ENCODE results near the gene HNRNPF. TPM values are rescaled to one million over a fixed set of nuclear protein-coding genes. Genes with fewer than 3 reads are reported as not detected.
A peak's percentile ranks its signal among the peaks of the same experiment; 100 is the strongest.

The HNRNPF gene
- total RNA-seq, 1 donor from 2014 or later: 503 TPM

- H3K27ac Mint-ChIP-seq: peak overlapping the region; percentile 38
- peaks cover 33% of the 10 kb centered on the region for H3K4me1 Mint-ChIP-seq (ENCODE audit: low read depth)
- H3K4me3 Mint-ChIP-seq (ENCODE audit: low read depth): peak overlapping the region; percentile 97
- H3K9me3 Mint-ChIP-seq: no peaks in the 10 kb centered on the region
- no peaks in the 10 kb centered on the region for H3K27me3 Mint-ChIP-seq (ENCODE audit: low read depth)
- H3K36me3 Mint-ChIP-seq (ENCODE audit: low read depth): peaks cover 13% of the 10 kb centered on the region
- intact Hi-C loops (cut with micrococcal nuclease): loop anchor here (5.0 kb wide), 1 partner anchor 237 kb away; no protein-coding TSS in a partner anchor
- DNase-seq (ENCODE audit: low spot score): no peak
These were observed 48.9 kb downstream of the HNRNPF start for GRCh38 chr10:43360086-43360485.

DNA sequence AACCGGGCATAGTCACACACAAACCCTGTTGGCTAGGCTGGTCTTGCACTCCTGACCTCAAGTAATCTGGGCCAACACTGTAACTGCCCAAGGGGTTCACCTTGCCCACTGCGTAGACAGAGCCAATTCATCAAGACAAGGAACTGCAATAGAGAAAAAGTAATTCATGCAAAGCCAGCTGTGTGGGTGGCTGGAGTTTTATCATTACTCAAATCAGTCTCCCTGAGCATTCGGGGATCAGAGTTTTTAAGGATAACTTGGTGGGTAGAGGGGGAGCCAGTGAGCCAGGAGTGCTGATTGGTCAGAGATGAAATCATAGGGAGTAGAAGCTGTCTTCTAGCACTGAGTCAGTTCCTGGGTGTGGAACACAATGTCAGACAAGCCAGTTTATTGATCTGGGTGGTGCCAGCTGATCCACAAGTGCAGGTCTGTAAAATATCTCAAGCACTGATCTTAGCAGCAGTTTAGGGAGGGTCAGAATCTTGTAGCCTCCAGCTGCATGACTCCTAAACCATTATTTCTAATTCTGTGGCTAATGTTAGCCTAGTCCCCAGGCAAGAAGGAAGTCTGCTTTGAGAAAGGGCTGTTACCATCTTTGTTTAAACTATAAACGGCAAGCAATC is 53.1 kb downstream of the HNRNPF start:
- H3K4me1 Mint-ChIP-seq (ENCODE audit: low read depth): peaks cover 30% of the 10 kb centered on the region
- intact Hi-C loops (cut with micrococcal nuclease): no loop called here
- no peaks in the 10 kb centered on the region for H3K9me3 Mint-ChIP-seq
- DNase-seq (ENCODE audit: low spot score): peak; percentile 21
- peaks cover 1% of the 10 kb centered on the region for H3K27me3 Mint-ChIP-seq (ENCODE audit: low read depth)
- peak overlapping the region; percentile 20 for H3K4me3 Mint-ChIP-seq (ENCODE audit: low read depth)
- H3K36me3 Mint-ChIP-seq (ENCODE audit: low read depth): peaks cover 5% of the 10 kb centered on the region
- peak overlapping the region; percentile 75 for H3K27ac Mint-ChIP-seq

DNA sequence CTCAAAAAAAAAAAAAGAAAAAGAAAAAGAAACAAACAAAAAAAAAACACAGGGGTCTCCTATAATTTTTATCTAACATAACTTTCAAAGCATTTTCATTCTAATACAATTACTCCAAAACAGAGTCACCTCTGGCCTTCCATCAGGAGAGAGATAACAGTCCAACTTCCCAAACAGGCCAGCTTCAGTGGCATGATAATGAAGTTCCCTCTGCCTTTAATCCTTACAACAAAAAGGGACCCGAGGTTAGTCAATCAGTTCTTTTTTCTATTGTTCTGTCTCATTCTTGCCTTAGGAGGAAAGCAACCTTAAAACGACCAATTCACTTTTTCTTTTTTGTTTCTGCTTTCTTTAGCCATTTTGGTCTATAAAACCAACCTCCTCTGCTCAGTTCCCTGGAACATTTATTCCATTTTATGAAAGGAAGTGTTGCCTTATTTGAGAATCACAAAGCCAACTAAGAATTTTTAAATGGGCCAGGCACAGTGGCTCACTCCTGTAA is 54.1 kb downstream of the HNRNPF start:
- no peak for DNase-seq (ENCODE audit: low spot score)
- Mint-ChIP-seq H3K36me3 (ENCODE audit: low read depth) (peaks cover under 1% of the 10 kb centered on the region), H3K4me3 (ENCODE audit: low read depth) (no peak overlapping the region), H3K27ac (no peak overlapping the region), H3K9me3 (no peaks in the 10 kb centered on the region), H3K4me1 (ENCODE audit: low read depth) (peaks cover 29% of the 10 kb centered on the region), H3K27me3 (ENCODE audit: low read depth) (peaks cover 6% of the 10 kb centered on the region)
- intact Hi-C loops (cut with micrococcal nuclease): no loop called here

DNA sequence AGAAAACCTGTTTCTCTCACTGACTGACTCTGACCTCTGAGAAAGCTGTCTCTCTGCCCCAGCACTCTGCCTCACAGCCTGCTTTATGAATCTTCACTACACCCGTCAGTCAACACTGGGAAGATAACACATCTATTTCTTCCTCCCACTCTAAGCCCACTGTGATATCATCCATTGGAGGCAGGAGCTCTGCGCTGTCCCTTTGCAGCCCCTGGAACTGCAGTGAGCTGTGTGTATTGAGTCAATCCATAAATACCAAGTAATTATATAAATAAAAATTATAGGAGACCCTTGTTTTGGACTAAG is 54.7 kb downstream of the HNRNPF start:
- Mint-ChIP-seq H3K36me3 (ENCODE audit: low read depth) (no peaks in the 10 kb centered on the region), H3K9me3 (no peaks in the 10 kb centered on the region), H3K4me3 (ENCODE audit: low read depth) (no peak overlapping the region), H3K27ac (peak overlapping the region; percentile 33), H3K27me3 (ENCODE audit: low read depth) (peaks cover 6% of the 10 kb centered on the region), H3K4me1 (ENCODE audit: low read depth) (peaks cover 28% of the 10 kb centered on the region)
- intact Hi-C loops (cut with micrococcal nuclease): no loop called here
- DNase-seq (ENCODE audit: low spot score): no peak

GRCh38 chr10:43353495-43354329 is 55.3 kb downstream of the HNRNPF start:
- peak overlapping the region; percentile 33 for H3K27ac Mint-ChIP-seq
- no peak overlapping the region for H3K4me3 Mint-ChIP-seq (ENCODE audit: low read depth)
- H3K27me3 Mint-ChIP-seq (ENCODE audit: low read depth): peaks cover 6% of the 10 kb centered on the region
- peaks cover 29% of the 10 kb centered on the region for H3K4me1 Mint-ChIP-seq (ENCODE audit: low read depth)
- DNase-seq (ENCODE audit: low spot score): no peak
- H3K36me3 Mint-ChIP-seq (ENCODE audit: low read depth): no peaks in the 10 kb centered on the region
- H3K9me3 Mint-ChIP-seq: no peaks in the 10 kb centered on the region
- intact Hi-C loops (cut with micrococcal nuclease): no loop called here

- Mint-ChIP-seq H3K27ac (no peak overlapping the region), H3K4me1 (ENCODE audit: low read depth) (peaks cover 35% of the 10 kb centered on the region), H3K36me3 (ENCODE audit: low read depth) (no peaks in the 10 kb centered on the region), H3K4me3 (ENCODE audit: low read depth) (no peak overlapping the region), H3K9me3 (no peaks in the 10 kb centered on the region), H3K27me3 (ENCODE audit: low read depth) (peaks cover 8% of the 10 kb centered on the region)
- intact Hi-C loops (cut with micrococcal nuclease): no loop called here
- DNase-seq (ENCODE audit: low spot score): no peak
These were observed 56.0 kb downstream of the HNRNPF start for GRCh38 chr10:43352951-43353350.

DNA sequence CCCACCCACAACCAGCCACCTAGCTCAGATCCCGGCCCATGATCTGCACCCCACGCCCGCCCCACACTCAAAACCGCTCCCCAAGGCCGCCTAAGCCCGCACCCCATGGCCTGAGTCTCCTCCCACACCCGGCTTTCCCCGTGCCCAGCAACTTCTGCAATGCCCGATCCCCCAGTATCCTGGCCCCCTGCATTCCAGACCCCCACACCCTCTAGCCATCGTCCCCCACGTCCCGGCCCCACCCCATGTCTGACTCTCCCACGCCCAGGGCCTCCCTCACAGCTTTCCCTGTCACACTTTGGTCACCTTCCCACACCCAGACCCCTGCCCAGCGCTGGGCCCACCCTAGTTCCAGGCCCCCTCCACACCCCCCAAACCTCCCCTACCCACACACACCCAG is 57.7 kb downstream of the HNRNPF start:
- no peak overlapping the region for H3K27ac Mint-ChIP-seq
- H3K27me3 Mint-ChIP-seq (ENCODE audit: low read depth): peaks cover 8% of the 10 kb centered on the region

GRCh38 chr10:43350686-43351085 is 58.3 kb downstream of the HNRNPF start:
- H3K4me3 Mint-ChIP-seq (ENCODE audit: low read depth): no peak overlapping the region
- no peak for DNase-seq (ENCODE audit: low spot score)

More for the DNA sequence above, 57.7 kb downstream of the HNRNPF start:
- no peaks in the 10 kb centered on the region for H3K36me3 Mint-ChIP-seq (ENCODE audit: low read depth)
- intact Hi-C loops (cut with micrococcal nuclease): no loop called here
- H3K4me1 Mint-ChIP-seq (ENCODE audit: low read depth): peaks cover 37% of the 10 kb centered on the region
- no peak for DNase-seq (ENCODE audit: low spot score)
- H3K9me3 Mint-ChIP-seq: no peaks in the 10 kb centered on the region
- H3K4me3 Mint-ChIP-seq (ENCODE audit: low read depth): no peak overlapping the region

DNA sequence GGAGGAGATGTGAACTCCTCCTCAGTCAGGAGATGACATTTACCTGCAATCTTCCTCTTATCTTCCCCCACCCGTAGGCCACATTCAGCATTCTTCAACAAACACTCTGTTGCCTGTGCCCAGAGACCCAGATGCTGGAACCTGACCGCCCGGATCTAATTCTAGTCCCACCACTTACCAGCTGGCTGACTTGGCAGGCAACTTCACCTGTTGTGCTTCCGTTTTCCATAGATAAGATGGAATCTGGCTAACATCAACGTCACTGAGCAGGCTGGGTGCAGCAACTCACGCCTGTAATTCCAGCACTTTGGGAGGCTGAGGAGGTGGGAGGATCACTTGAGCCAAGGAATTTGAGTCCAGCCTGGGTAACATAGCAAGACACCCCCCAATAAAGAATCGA is 58.8 kb downstream of the HNRNPF start:
- intact Hi-C loops (cut with micrococcal nuclease): no loop called here
- H3K4me3 Mint-ChIP-seq (ENCODE audit: low read depth): no peak overlapping the region
- no peak overlapping the region for H3K27ac Mint-ChIP-seq

More at GRCh38 chr10:43350686-43351085, 58.3 kb downstream of the HNRNPF start:
- peaks cover 8% of the 10 kb centered on the region for H3K27me3 Mint-ChIP-seq (ENCODE audit: low read depth)
- no peaks in the 10 kb centered on the region for H3K36me3 Mint-ChIP-seq (ENCODE audit: low read depth)
- peaks cover 31% of the 10 kb centered on the region for H3K4me1 Mint-ChIP-seq (ENCODE audit: low read depth)
- H3K9me3 Mint-ChIP-seq: no peaks in the 10 kb centered on the region
- intact Hi-C loops (cut with micrococcal nuclease): no loop called here
- H3K27ac Mint-ChIP-seq: no peak overlapping the region

DNA sequence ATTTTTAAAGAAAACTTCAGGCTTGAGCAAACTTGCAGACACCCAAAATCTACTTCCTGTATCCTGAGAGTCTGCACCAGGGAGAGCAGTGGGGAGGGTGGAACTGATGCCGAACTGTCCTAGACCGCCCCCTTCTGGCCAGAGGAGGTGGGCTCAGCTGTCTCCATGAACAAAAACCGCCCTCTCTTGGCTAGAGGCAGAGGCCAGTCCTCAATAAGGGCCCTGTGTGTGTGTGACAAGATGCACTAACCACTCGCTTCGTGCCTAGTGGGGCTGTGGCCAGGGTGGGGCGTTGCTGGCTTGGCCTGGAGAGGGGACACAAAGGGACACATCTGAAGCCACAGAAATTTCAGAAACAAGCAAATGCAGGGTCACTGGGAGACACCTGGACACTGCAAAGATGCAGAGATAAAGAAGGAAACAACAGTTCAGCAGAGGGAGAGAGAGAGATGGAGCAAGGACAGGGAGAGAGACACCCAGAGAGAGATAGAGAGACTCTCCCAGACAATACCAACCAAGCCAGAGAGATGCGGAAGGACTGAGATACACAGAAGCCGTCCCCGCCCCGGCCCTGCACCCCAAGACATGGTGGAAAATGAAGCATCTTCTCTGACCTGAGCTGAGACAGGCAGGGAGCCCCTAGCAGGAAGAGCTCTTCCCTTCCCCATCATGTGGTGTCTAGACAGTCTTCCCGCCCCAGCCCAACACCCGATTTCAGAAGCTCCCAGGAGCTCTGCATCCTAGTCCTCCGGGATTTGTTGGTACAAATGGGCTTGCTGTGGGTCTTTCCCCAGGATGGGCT is 60.3 kb downstream of the HNRNPF start:
- Mint-ChIP-seq H3K27ac (peak overlapping the region; percentile 2), H3K27me3 (ENCODE audit: low read depth) (peaks cover 8% of the 10 kb centered on the region), H3K4me1 (ENCODE audit: low read depth) (peaks cover 26% of the 10 kb centered on the region), H3K36me3 (ENCODE audit: low read depth) (no peaks in the 10 kb centered on the region), H3K9me3 (no peaks in the 10 kb centered on the region), H3K4me3 (ENCODE audit: low read depth) (no peak overlapping the region)
- peak; percentile 82 for DNase-seq (ENCODE audit: low spot score)
- intact Hi-C loops (cut with micrococcal nuclease): loop anchor here (1.0 kb wide), 4 partner anchors 54 to 143 kb away; no protein-coding TSS in a partner anchor

More for the DNA sequence above, 58.8 kb downstream of the HNRNPF start:
- no peak for DNase-seq (ENCODE audit: low spot score)
- Mint-ChIP-seq H3K27me3 (ENCODE audit: low read depth) (peaks cover 8% of the 10 kb centered on the region), H3K36me3 (ENCODE audit: low read depth) (no peaks in the 10 kb centered on the region), H3K9me3 (no peaks in the 10 kb centered on the region), H3K4me1 (ENCODE audit: low read depth) (peaks cover 29% of the 10 kb centered on the region)

DNA sequence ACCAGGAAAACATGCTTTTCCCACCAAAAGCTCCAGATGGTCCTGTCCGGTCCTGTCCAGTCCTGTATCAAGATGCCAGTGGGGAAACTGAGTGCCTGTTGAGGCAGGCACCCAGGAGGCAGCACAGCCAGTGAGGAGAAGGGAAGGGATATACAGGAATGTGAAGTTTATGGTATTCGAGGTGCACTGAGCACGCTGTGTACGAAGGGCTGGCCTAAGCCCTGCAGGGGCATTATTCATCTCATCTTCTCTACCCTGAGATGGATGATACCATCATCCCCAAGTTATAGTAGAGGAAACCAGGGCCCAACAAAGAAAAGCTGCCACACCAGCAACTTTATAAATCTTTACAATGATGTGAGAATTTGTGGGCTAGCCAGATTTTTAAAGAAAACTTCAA is 61.0 kb downstream of the HNRNPF start:
- intact Hi-C loops (cut with micrococcal nuclease): loop anchor here (1.0 kb wide), 4 partner anchors 54 to 143 kb away; no protein-coding TSS in a partner anchor
- H3K27me3 Mint-ChIP-seq (ENCODE audit: low read depth): peaks cover 8% of the 10 kb centered on the region
- DNase-seq (ENCODE audit: low spot score): no peak
- no peak overlapping the region for H3K27ac Mint-ChIP-seq
- no peaks in the 10 kb centered on the region for H3K9me3 Mint-ChIP-seq
- H3K36me3 Mint-ChIP-seq (ENCODE audit: low read depth): no peaks in the 10 kb centered on the region
- H3K4me1 Mint-ChIP-seq (ENCODE audit: low read depth): peaks cover 24% of the 10 kb centered on the region
- H3K4me3 Mint-ChIP-seq (ENCODE audit: low read depth): no peak overlapping the region

DNA sequence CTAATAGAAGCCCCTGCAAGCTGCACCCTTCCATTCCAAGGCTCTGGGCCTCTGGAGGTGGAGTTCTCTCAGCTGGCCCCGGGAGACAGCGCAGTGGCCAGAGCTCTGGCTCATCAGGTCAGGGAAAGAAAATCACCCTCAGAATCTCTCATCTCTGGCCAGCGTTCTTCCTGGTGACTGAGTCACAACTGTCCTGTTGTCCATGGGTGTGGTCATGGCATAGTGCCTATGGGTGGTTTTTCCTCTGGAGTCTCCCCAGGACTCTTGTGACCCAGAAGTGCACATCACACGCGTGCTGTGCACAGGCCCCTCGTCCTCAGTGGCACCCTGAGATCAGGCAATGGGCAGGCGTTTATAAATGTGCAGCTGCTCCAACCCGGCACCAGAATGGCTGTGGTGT is 64.9 kb downstream of the HNRNPF start:
- intact Hi-C loops (cut with micrococcal nuclease): no loop called here

More for the DNA sequence above, 64.9 kb downstream of the HNRNPF start:
- Mint-ChIP-seq H3K4me1 (ENCODE audit: low read depth) (peaks cover 22% of the 10 kb centered on the region), H3K27me3 (ENCODE audit: low read depth) (peaks cover 16% of the 10 kb centered on the region), H3K27ac (no peak overlapping the region), H3K4me3 (ENCODE audit: low read depth) (no peak overlapping the region), H3K36me3 (ENCODE audit: low read depth) (no peaks in the 10 kb centered on the region), H3K9me3 (no peaks in the 10 kb centered on the region)
- no peak for DNase-seq (ENCODE audit: low spot score)

Measured in activated T-helper 2 cell treated with anti-CD3 and anti-CD28 coated beads, Interferon-gamma antibody, Interleukin-2, Interleukin-4, amounts not matched to agents 10 μg/mL and 5 μg/mL and 100 μg/mL, durations not matched to agents 14 hours and 24 hours and 36 hours (primary cell).